ENCODE results near the gene C3orf18.

- TF ChIP-seq NFXL1 (IDR thresholded peaks at IDR 0.05; ENCODE audit: borderline replicate concordance): no peak
- TF ChIP-seq SRF (IDR thresholded peaks at IDR 0.05; ENCODE audit: low read depth in 2 of 2, low read length in 2 of 2): no peak
- no peak for TF ChIP-seq POLR2A (IDR thresholded peaks at IDR 0.05; ENCODE audit: low read depth, low read length)
- no peak for TF ChIP-seq ZBTB33 (IDR thresholded peaks at IDR 0.05)
- TF ChIP-seq RELA (IDR thresholded peaks at IDR 0.05; ENCODE audit: borderline replicate concordance, partially characterized antibody): no peak
- TF ChIP-seq PBX3 (IDR thresholded peaks at IDR 0.05; ENCODE audit: insufficient replicate concordance, low read depth, low read length): no peak
- TF ChIP-seq CTCF (IDR thresholded peaks at IDR 0.05 in 2 of 3, conservative IDR thresholded peaks at IDR 0.05 in 1 of 3; ENCODE audit: control insufficient read depth in 2 of 3, extremely low read depth in 1 of 3, insufficient read depth in 1 of 3, low read depth in 3 of 3, low read length in 3 of 3): no peak
- no peak for TF ChIP-seq CEBPB (IDR thresholded peaks at IDR 0.05; ENCODE audit: borderline replicate concordance in 1 of 2, low read depth in 2 of 2, low read length in 2 of 2)
- TF ChIP-seq MLLT1 (IDR thresholded peaks at IDR 0.05): no peak
These were observed 18.3 kb downstream of the C3orf18 start for GRCh38 chr3:50549226-50549625.
